SK-N-SH treated with all-trans-retinoic acid at 6 μM for 48 hours (cell line): ENCODE data around the gene DDI1.

Source experiments
- ATAC-seq: fragments of 200-7000 bp; cut with Tn5 transposase; 3 replicates; pipeline ENCODE4 v1.9.1; 2020; ENCODE audit warnings: mild to moderate bottlenecking, moderate library complexity
- ARNTL ChIP-seq: fragments of 450-650 bp; formaldehyde crosslinking; IDR thresholded peaks from 2 replicates; pipeline ENCODE4 v1.5.0; 2020; ENCODE audit warnings: low read depth, mild to moderate bottlenecking, moderate library complexity, borderline replicate concordance
- CSDC2 ChIP-seq: fragments of 250-450 bp; sonication (Bioruptor Pico); IDR thresholded peaks from 2 replicates; pipeline ENCODE4 v1.5.0; 2020; ENCODE audit warnings: mild to moderate bottlenecking, moderate library complexity
- ESRRG ChIP-seq: fragments of 250-450 bp; sonication (Bioruptor Pico); IDR thresholded peaks from 2 replicates; pipeline ENCODE4 v1.6.1; 2021; ENCODE audit warnings: mild to moderate bottlenecking
- GLIS3 ChIP-seq: fragments of 250-450 bp; sonication (Bioruptor Pico); IDR thresholded peaks from 2 replicates; pipeline ENCODE4 v1.5.0; 2020; ENCODE audit warnings: mild to moderate bottlenecking, moderate library complexity
- ISL1 ChIP-seq: fragments of 250-450 bp; sonication (Bioruptor Pico); IDR thresholded peaks from 2 replicates; pipeline ENCODE4 v2.1.2; 2022; ENCODE audit warnings: mild to moderate bottlenecking, moderate library complexity
- OSR1 ChIP-seq: fragments of 250-450 bp; sonication (Bioruptor Pico); IDR thresholded peaks from 2 replicates; pipeline ENCODE4 v1.8.0; 2022; ENCODE audit warnings: moderate library complexity, mild to moderate bottlenecking, inconsistent platforms
- PPARA ChIP-seq: fragments of 250-450 bp; sonication (Bioruptor Pico); IDR thresholded peaks from 2 replicates; pipeline ENCODE4 v1.5.0; 2020; ENCODE audit warnings: mild to moderate bottlenecking, borderline replicate concordance
- RARB ChIP-seq: fragments of 250-450 bp; sonication (Bioruptor Pico); IDR thresholded peaks from 2 replicates; pipeline ENCODE4 v1.8.0; 2021; ENCODE audit warnings: mild to moderate bottlenecking, moderate library complexity
- SNAI2 ChIP-seq: fragments of 250-450 bp; sonication (Bioruptor Pico); IDR thresholded peaks from 2 replicates; pipeline ENCODE4 v1.5.0; 2020; ENCODE audit warnings: mild to moderate bottlenecking, moderate library complexity
- TCF4 ChIP-seq: fragments of 250-450 bp; sonication (Bioruptor Pico); IDR thresholded peaks from 2 replicates; pipeline ENCODE4 v1.8.0; 2021; ENCODE audit warnings: mild to moderate bottlenecking, moderate library complexity, borderline replicate concordance
- TOX ChIP-seq: fragments of 250-450 bp; sonication (Bioruptor Pico); IDR thresholded peaks from 2 replicates; pipeline ENCODE4 v1.8.0; 2021; ENCODE audit warnings: mild to moderate bottlenecking, moderate library complexity, borderline replicate concordance
- TSHZ2 ChIP-seq: fragments of 250-450 bp; sonication (Bioruptor Pico); IDR thresholded peaks from 2 replicates; pipeline ENCODE4 v1.5.0; 2020; ENCODE audit warnings: mild to moderate bottlenecking, moderate library complexity
- ZC3H10 ChIP-seq: fragments of 250-450 bp; sonication (Bioruptor Pico); IDR thresholded peaks from 2 replicates; pipeline ENCODE4 v1.5.1; 2021; ENCODE audit warnings: mild to moderate bottlenecking, moderate library complexity
- ZFP3 ChIP-seq: fragments of 250-450 bp; sonication (Bioruptor Pico); IDR thresholded peaks from 2 replicates; pipeline ENCODE4 v1.5.0; 2020; ENCODE audit warnings: mild to moderate bottlenecking, moderate library complexity
- ZFP30 ChIP-seq: fragments of 450-650 bp; formaldehyde crosslinking; IDR thresholded peaks from 2 replicates; pipeline ENCODE4 v1.5.0; 2022; ENCODE audit warnings: mild to moderate bottlenecking, moderate library complexity
- ZNF70 ChIP-seq: fragments of 450-650 bp; formaldehyde crosslinking; IDR thresholded peaks from 2 replicates; pipeline ENCODE4 v1.5.0; 2020; ENCODE audit warnings: mild to moderate bottlenecking, moderate library complexity
- ZNF8 ChIP-seq: fragments of 450-650 bp; formaldehyde crosslinking; IDR thresholded peaks from 2 replicates; pipeline ENCODE4 v1.5.0; 2020; ENCODE audit warnings: mild to moderate bottlenecking, moderate library complexity
- TF ChIP-seq, protein P1 (sequence below): fragments of 250-450 bp; sonication (Bioruptor Pico); IDR thresholded peaks from 2 replicates; pipeline ENCODE4 v1.5.1; 2021; ENCODE audit warnings: mild to moderate bottlenecking, moderate library complexity
- TF ChIP-seq, protein P2 (sequence below): fragments of 250-450 bp; sonication (Bioruptor Pico); IDR thresholded peaks from 2 replicates; pipeline ENCODE4 v1.5.1; 2020; ENCODE audit warnings: low read depth, mild to moderate bottlenecking, moderate library complexity
- TF ChIP-seq, protein P3 (sequence below): fragments of 250-450 bp; sonication (Bioruptor Pico); IDR thresholded peaks from 2 replicates; pipeline ENCODE4 v1.8.0; 2020; ENCODE audit warnings: mild to moderate bottlenecking, moderate library complexity, borderline replicate concordance

DDI1 gene

GRCh38 chr11:103994094-103994493 is 42.3 kb upstream of the DDI1 start:
- no peak for TF ChIP-seq ZC3H10 (CRISPR knock-in tag)
- TF ChIP-seq, protein P1, sequence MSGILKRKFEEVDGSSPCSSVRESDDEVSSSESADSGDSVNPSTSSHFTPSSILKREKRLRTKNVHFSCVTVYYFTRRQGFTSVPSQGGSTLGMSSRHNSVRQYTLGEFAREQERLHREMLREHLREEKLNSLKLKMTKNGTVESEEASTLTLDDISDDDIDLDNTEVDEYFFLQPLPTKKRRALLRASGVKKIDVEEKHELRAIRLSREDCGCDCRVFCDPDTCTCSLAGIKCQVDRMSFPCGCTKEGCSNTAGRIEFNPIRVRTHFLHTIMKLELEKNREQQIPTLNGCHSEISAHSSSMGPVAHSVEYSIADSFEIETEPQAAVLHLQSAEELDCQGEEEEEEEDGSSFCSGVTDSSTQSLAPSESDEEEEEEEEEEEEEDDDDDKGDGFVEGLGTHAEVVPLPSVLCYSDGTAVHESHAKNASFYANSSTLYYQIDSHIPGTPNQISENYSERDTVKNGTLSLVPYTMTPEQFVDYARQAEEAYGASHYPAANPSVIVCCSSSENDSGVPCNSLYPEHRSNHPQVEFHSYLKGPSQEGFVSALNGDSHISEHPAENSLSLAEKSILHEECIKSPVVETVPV: no peak
- no peak for TF ChIP-seq TCF4
- no peak for TF ChIP-seq GLIS3 (CRISPR knock-in tag)
- TF ChIP-seq PPARA (CRISPR knock-in tag): no peak
- no peak for TF ChIP-seq TSHZ2 (CRISPR knock-in tag)
- no peak for TF ChIP-seq OSR1 (CRISPR knock-in tag)
- TF ChIP-seq ESRRG: no peak
- no peak for TF ChIP-seq ARNTL (CRISPR knock-in tag)
- TF ChIP-seq SNAI2 (CRISPR knock-in tag): no peak
- TF ChIP-seq, protein P2, sequence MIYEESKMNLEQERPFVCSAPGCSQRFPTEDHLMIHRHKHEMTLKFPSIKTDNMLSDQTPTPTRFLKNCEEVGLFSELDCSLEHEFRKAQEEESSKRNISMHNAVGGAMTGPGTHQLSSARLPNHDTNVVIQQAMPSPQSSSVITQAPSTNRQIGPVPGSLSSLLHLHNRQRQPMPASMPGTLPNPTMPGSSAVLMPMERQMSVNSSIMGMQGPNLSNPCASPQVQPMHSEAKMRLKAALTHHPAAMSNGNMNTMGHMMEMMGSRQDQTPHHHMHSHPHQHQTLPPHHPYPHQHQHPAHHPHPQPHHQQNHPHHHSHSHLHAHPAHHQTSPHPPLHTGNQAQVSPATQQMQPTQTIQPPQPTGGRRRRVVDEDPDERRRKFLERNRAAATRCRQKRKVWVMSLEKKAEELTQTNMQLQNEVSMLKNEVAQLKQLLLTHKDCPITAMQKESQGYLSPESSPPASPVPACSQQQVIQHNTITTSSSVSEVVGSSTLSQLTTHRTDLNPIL: no peak
- TF ChIP-seq TOX: no peak
- TF ChIP-seq, protein P3, sequence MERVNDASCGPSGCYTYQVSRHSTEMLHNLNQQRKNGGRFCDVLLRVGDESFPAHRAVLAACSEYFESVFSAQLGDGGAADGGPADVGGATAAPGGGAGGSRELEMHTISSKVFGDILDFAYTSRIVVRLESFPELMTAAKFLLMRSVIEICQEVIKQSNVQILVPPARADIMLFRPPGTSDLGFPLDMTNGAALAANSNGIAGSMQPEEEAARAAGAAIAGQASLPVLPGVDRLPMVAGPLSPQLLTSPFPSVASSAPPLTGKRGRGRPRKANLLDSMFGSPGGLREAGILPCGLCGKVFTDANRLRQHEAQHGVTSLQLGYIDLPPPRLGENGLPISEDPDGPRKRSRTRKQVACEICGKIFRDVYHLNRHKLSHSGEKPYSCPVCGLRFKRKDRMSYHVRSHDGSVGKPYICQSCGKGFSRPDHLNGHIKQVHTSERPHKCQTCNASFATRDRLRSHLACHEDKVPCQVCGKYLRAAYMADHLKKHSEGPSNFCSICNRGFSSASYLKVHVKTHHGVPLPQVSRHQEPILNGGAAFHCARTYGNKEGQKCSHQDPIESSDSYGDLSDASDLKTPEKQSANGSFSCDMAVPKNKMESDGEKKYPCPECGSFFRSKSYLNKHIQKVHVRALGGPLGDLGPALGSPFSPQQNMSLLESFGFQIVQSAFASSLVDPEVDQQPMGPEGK: no peak
- TF ChIP-seq CSDC2: no peak
- TF ChIP-seq ZNF70 (CRISPR knock-in tag): no peak
- TF ChIP-seq ZFP30 (CRISPR knock-in tag): no peak
- TF ChIP-seq ISL1: no peak
- TF ChIP-seq ZNF8 (CRISPR knock-in tag): no peak
- ATAC-seq: no peak; the same call in 1 of the 3 replicates

DNA sequence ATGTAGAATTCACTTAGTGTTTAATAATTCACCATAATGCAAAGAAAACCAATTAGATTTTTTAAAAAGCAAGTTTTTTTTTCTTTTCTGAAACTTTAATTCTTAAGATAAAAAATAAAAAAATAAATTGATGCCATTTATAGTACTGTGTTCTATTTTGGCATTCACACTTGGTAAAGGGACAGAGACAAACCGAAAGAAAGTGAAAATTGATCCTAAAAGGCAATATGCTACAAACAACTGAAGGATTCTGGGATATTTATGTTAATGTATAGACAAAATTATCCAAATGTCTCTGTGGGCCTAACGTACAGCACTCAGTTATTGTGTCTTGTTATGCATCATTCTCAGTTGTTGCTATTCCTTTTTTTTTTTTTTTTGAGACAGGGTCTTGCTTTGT is 41.9 kb upstream of the DDI1 start:
- no peak for ATAC-seq

More for the DNA sequence above, 41.9 kb upstream of the DDI1 start:
- TF ChIP-seq OSR1 (CRISPR knock-in tag) (no peak), TOX (no peak), SNAI2 (CRISPR knock-in tag) (no peak), ZFP3 (CRISPR knock-in tag) (no peak), ISL1 (no peak), TSHZ2 (CRISPR knock-in tag) (no peak), RARB (no peak)
- TF ChIP-seq, protein P1: no peak
- TF ChIP-seq, protein P3: no peak
- TF ChIP-seq, protein P2: no peak
- TF ChIP-seq, all 23 proteins: peak for 0
